Stimulated activated CD4-positive, alpha-beta T cell treated with anti-CD3 and anti-CD28 coated beads, Interleukin-15, amount 100 ng/mL, for 1 hour (primary cell): Measurements from ENCODE around the gene LRRC75B.
"Not testable (repeated sequence)": the region's sequence is repeated elsewhere in the genome, so short reads cannot be mapped to it uniquely, and the experiment has no call there.

Experiments used
- DNase-seq, 2 donors: peaks; one replicate each; pipeline ENCODE4 v3.0.0-alpha.2; 2020; ENCODE audit warnings: low read depth in 1 of 2, low spot score in 1 of 2

The LRRC75B gene

GRCh38 chr22:24555165-24556039 lies 37.5 kb downstream of the LRRC75B start, which contains the start of gene SNRPD3:
Gene SNRPD3 (plus strand): TSS chr22:24555999. CDS start chr22:24557675, 1,676 bp downstream.
- peak; percentile 100 for DNase-seq

DNA sequence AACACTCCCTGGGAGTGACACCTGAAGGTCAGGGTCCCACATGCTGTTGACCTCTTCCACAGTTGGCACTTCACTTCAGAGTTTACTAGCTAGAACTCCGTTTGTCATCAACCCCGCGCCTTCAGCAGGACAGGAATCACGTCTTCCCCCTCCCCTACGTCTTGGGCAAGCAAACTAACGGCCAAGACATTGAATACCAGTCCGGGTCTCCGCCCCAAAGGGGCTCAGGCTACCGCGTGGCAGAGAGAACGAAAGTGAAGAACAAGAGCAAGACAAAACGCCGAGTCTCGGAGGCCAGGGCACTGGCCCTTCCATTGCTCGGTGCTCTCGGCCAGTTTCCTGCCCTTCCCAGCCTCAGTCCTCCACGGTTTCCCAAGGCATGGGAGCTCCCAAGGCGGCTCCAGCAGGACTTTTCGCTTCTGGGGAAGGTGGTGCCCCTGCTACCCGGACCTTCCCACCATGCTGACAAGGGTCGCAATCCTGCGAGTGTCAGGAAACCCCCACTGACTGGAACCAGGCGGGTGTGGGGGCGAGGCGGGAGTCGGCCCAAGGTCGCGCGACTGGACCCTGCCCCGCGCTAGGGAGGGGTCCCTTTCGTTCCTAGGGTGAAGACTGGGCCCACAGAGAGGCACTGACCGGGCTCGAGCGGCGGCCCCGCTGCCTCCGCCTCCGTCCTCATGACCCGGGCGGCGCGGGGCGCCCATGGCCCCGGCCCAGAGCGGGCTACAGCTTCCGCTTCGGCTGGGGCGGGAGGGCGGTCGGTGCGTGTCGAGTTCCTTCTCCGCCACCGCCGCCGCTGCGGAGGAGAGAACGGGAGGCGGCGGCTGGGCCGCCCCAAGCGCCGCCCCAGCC lies 38.3 kb downstream of the LRRC75B start, which contains the start of gene GUCD1:
GUCD1 (minus strand) TSS at position 826 of the 852 bp plus-strand sequence; CDS start at position 679, 147 bp downstream.
- DNase-seq = peak; percentile 2 to 7

DNA sequence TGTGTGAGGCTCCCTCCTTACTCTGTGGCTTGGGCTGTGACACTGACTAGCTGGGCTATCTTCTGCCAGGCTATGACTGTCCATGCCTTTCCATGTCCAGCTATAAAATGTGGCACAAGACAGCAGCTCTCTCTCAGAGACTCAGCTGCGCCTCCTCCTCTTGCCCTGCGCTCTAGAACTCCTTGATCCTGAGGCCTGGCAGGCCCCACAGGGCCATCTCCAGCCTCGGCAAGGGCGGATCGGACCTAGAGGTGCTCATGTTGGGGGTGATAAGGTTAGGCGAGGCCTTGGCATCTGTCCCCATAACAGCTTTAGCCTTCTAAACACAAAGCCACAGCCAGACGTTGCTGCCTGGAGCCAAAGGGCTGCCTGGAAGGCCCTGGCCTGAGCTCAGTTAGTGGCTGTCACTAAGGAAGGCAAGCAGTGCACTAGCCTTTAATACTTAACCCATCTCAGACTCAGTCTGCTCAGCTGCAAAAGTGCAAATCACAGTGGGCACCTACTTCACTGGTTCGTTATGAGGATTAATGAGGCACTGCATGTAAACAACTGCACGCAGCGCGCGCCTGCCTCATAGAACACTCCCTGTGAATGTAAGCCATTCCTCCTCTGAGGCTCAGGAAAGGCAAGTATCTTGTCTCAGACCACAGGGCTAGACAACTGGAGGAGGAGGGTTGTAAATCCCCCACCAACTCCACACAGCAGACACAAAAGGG lies 39.1 kb downstream of the LRRC75B start:
- DNase-seq = no peak

DNA sequence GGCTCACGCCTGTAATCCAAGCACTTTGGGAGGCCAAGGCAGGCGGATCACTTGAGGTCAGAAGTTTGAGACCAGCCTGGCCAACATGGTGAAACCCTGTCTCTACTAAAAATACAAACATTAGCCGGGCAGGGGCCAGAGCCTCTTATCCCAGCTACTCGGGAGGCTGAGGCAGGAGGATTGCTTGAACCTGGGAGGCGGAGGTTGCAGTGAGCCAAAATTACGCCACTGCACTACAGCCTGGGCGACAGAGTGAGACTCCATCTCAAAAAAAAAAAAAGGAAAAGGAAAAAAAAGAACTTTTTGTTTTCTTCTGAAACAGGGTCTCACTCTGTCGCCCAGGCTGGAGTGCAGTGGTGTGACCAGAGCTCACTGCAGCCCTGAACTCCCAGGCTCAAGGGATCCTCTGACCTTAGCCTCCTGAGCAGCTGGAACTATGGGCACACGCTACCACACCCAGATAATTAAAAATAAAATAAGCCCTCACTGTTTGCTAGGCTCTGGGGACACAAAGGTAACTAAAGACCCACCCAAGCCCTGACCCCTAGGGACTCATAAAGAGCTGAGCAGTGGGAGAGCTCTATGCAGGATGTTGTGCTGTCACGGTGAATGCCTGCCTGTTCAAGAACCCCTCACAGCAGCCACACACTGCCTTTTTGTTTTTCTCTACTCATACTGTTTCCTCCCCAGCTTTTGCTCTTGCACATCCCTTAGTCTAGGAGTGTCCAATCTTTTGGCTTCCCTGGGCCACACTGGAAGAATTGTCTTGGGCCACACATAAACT lies 40.2 kb downstream of the LRRC75B start:
- DNase-seq = not testable (repeated sequence)

DNA sequence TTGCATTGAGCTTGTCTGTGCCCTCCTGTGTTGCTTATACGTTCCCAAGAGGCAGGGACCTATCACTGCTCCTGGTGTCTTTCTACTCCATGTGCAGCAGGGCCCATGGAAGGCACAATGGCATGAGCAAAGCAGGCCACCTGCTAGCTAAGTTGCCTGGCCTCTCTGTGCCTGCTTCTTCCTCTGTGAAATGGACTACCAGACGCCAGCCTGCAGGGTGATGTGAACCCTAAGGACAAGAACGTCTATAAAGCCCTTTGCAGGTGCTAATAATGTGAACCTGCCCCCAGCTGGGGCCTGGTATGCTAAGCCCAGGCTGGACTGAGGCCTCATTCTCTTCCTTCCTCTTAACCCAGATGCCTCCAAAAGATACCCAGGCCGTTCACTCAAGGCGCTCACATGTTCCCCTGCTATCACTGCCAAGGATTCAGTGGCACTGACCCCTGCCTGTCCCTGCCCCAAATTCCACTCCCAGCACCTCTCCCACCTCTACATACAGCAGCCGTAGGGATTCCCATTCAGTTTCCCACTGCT lies 41.9 kb downstream of the LRRC75B start:
- no peak for DNase-seq

GRCh38 chr22:24550028-24550901 lies 42.6 kb downstream of the LRRC75B start:
- no peak for DNase-seq

- no peak for DNase-seq
Measured at GRCh38 chr22:24548812-24549211, 44.1 kb downstream of the LRRC75B start.

- no peak for DNase-seq
Measured at GRCh38 chr22:24543679-24544243, 49.1 kb downstream of the LRRC75B start.

DNA sequence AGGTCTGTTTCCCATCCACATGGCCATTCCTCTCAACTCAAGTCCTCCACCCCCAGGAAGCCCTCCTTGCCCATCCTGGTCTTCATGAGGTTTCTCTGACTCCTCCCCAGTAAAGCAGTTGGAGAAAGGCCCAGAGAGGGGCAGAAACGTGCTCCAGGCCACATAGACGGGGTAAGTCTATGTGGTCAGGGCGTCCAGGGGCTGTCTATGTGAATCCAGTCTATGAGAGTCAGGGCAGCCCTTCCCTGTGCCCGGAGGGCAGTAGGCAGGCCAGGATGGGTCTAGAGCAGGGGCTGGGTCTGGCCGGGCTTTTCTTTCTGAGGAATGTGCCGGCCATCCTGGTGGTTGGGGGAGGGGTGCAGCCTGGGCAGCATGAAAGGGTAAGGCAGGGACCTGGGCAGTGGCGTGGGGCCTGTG lies 49.7 kb downstream of the LRRC75B start:
- no peak for DNase-seq

GRCh38 chr22:24542641-24543040 lies 50.2 kb downstream of the LRRC75B start:
- DNase-seq = no peak

DNA sequence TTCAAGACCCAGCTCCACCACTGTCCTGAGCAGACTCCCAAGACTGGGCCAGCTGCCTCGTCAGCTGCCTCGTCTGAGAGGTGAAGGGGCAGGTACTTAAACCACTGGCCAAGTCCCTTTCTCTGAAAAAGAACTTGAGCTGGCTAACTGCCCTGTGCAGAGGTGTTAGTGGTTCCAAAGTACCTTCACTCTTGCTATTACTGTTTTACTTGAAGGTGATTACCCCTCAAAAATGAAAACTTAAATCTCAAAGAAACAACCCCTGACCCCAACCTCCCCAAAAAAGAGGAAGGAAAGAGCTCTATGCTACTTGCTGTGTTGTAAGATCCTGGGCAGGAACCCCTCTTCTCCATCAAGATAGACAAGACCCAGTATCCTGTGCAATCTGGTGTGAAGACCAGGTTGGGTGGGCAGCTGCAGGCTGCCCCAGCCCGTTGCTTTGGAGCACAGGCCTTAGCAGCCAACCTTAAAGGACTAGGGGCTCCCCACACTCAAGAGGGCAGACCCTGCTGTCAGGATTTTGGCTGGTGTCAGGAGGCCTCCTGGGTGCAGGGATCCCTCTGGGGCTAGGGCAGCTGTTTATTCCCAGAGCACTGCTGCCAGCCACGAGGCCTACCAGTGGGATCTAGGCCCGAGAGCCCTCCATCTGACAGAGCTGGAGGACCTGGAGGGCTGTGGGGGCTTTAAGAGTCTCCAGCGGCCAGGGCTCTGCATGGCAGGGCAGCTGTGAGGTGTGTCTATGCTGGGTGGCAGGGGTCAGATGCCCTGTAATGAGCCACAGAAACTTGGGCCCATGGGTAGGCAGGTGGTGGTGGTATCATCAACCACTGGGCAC lies 51.0 kb downstream of the LRRC75B start:
- DNase-seq = no peak

- DNase-seq = no peak
Measured at GRCh38 chr22:24540470-24540869, 52.4 kb downstream of the LRRC75B start.

GRCh38 chr22:24536089-24536488 lies 56.8 kb downstream of the LRRC75B start:
- DNase-seq = no peak
